Measurements from ENCODE around the gene CLMP.

DNA sequence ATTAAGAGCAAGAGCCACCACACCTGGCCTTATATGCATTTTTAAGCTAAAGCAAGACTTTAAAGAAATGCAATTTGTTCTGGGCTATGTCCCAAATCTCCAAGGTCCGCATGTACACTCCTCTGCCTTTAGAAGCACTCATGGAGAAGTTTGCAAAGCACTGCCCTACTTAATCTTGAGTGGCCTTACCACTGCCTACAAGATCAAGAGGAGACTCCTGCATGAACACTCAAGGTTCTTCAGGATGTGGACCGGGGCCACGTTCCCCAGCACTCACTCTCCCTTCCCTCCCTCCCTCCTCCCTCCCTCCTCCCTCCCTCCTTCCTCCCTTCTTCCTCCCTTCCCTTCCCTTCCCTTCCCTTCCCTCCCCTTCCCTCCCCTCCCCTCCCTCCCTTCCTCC, 69.9 kb downstream of the CLMP start:
- no peak for TF ChIP-seq SNAI2 (CRISPR knock-in tag; IDR thresholded peaks at IDR 0.05)
- no peak for TF ChIP-seq ZNF70 (CRISPR knock-in tag; IDR thresholded peaks at IDR 0.05)
- no peak for TF ChIP-seq ISL1 (CRISPR knock-in tag; IDR thresholded peaks at IDR 0.05)
- TF ChIP-seq, protein P1, sequence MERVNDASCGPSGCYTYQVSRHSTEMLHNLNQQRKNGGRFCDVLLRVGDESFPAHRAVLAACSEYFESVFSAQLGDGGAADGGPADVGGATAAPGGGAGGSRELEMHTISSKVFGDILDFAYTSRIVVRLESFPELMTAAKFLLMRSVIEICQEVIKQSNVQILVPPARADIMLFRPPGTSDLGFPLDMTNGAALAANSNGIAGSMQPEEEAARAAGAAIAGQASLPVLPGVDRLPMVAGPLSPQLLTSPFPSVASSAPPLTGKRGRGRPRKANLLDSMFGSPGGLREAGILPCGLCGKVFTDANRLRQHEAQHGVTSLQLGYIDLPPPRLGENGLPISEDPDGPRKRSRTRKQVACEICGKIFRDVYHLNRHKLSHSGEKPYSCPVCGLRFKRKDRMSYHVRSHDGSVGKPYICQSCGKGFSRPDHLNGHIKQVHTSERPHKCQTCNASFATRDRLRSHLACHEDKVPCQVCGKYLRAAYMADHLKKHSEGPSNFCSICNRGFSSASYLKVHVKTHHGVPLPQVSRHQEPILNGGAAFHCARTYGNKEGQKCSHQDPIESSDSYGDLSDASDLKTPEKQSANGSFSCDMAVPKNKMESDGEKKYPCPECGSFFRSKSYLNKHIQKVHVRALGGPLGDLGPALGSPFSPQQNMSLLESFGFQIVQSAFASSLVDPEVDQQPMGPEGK (CRISPR knock-in tag; IDR thresholded peaks at IDR 0.05; ENCODE audit: borderline replicate concordance), result no peak

Data from SK-N-SH treated with all-trans-retinoic acid at 6 μM for 48 hours (cell line).